H9 (cell line): Measurements from ENCODE around the gene FOXO6. TPM values are rescaled to one million over a fixed set of nuclear protein-coding genes. Genes with fewer than 3 reads are reported as not detected.

Experiments used
- DNase-seq: peaks from one replicate; pipeline ENCODE4 v3.0.0-alpha.2; 2017
- H2AFZ ChIP-seq: one replicate; pipeline ENCODE4 v1.6.1; 2013; ENCODE audit warnings: mild to moderate bottlenecking, low read length, control low read depth, moderate library complexity
- H2AK5ac ChIP-seq: 2 replicates; pipeline ENCODE4 v1.6.1; 2013; ENCODE audit warnings: low read length, control low read depth, mixed read lengths; ENCODE audit not compliant: insufficient read length
- H2BK120ac ChIP-seq: one replicate; pipeline ENCODE4 v1.6.1; 2013; ENCODE audit warnings: low read depth, mild to moderate bottlenecking, low read length, control low read depth, inconsistent platforms; ENCODE audit not compliant: poor library complexity, severe bottlenecking
- H2BK12ac ChIP-seq: 2 replicates; pipeline ENCODE4 v1.6.1; 2013; ENCODE audit warnings: low read length, control low read depth, mixed read lengths, low read depth; ENCODE audit not compliant: insufficient read length
- H2BK15ac ChIP-seq: 2 replicates; pipeline ENCODE4 v1.6.1; 2013; ENCODE audit warnings: low read depth, low read length, control low read depth
- H2BK20ac ChIP-seq: one replicate; pipeline ENCODE4 v1.6.1; 2013; ENCODE audit warnings: low read depth, mild to moderate bottlenecking, low read length, control low read depth, inconsistent platforms; ENCODE audit not compliant: poor library complexity, severe bottlenecking
- H2BK5ac ChIP-seq: 2 replicates; pipeline ENCODE4 v1.6.1; 2013; ENCODE audit warnings: low read length, control low read depth, mixed read lengths; ENCODE audit not compliant: insufficient read length
- H3K14ac ChIP-seq: 2 replicates; pipeline ENCODE4 v1.6.1; 2013; ENCODE audit warnings: low read length, control low read depth; ENCODE audit not compliant: insufficient read depth
- H3K18ac ChIP-seq: 2 replicates; pipeline ENCODE4 v1.6.1; 2013; ENCODE audit warnings: low read depth, mild to moderate bottlenecking, mixed read lengths, low read length, control low read depth; ENCODE audit not compliant: insufficient read length
- H3K23ac ChIP-seq: 2 replicates; pipeline ENCODE4 v1.6.1; 2013; ENCODE audit warnings: low read length, control low read depth, mixed read lengths, low read depth; ENCODE audit not compliant: insufficient read length
- H3K23me2 ChIP-seq: 2 replicates; pipeline ENCODE4 v1.6.1; 2013; ENCODE audit warnings: low read depth, mild to moderate bottlenecking, mixed read lengths, low read length, control low read depth; ENCODE audit not compliant: insufficient read length, poor library complexity, severe bottlenecking
- H3K27ac ChIP-seq: 2 replicates; pipeline ENCODE4 v1.5.1; 2013; ENCODE audit warnings: low read length, control low read depth, mixed read lengths, low read depth; ENCODE audit not compliant: insufficient read length
- H3K27me3 ChIP-seq: 2 replicates; pipeline ENCODE4 v1.6.1; 2013; ENCODE audit warnings: low read length, control low read depth, inconsistent platforms; ENCODE audit not compliant: insufficient read depth
- H3K4ac ChIP-seq: 2 replicates; pipeline ENCODE4 v1.6.1; 2013; ENCODE audit warnings: low read depth, mild to moderate bottlenecking, control low read depth, inconsistent platforms, low read length, moderate library complexity
- H3K4me1 ChIP-seq: 2 replicates; pipeline ENCODE4 v1.6.1; 2013; ENCODE audit warnings: low read length, control low read depth, inconsistent platforms; ENCODE audit not compliant: insufficient read depth
- H3K4me2 ChIP-seq: 2 replicates; pipeline ENCODE4 v1.6.1; 2013; ENCODE audit warnings: low read length, control low read depth, mixed read lengths; ENCODE audit not compliant: insufficient read length, insufficient read depth
- H3K56ac ChIP-seq: 2 replicates; pipeline ENCODE4 v1.6.1; 2013; ENCODE audit warnings: low read depth, mild to moderate bottlenecking, mixed read lengths, low read length, control low read depth; ENCODE audit not compliant: insufficient read length
- H3K79me1 ChIP-seq: 2 replicates; pipeline ENCODE4 v1.6.1; 2013; ENCODE audit warnings: low read depth, mild to moderate bottlenecking, moderate library complexity, low read length, control low read depth, inconsistent platforms; ENCODE audit not compliant: insufficient read depth, poor library complexity, severe bottlenecking
- H3K79me2 ChIP-seq: 2 replicates; pipeline ENCODE4 v1.6.1; 2013; ENCODE audit warnings: low read length, control low read depth, inconsistent platforms; ENCODE audit not compliant: insufficient read depth
- H3K9ac ChIP-seq: 2 replicates; pipeline ENCODE4 v1.6.1; 2013; ENCODE audit warnings: low read length, control low read depth, mixed read lengths; ENCODE audit not compliant: insufficient read length; ENCODE audit errors: extremely low read depth
- H3K9me3 ChIP-seq: one replicate; pipeline ENCODE4 v1.6.1; 2013; ENCODE audit warnings: low read depth, low read length, inconsistent platforms; ENCODE audit not compliant: control insufficient read depth
- H3T11ph ChIP-seq: one replicate; pipeline ENCODE4 v1.6.1; 2013; ENCODE audit warnings: mild to moderate bottlenecking, low read length, control low read depth, inconsistent platforms
- H4K20me1 ChIP-seq: one replicate; pipeline ENCODE4 v1.6.1; 2013; ENCODE audit not compliant: control insufficient read depth, insufficient read length, insufficient read depth
- H4K5ac ChIP-seq: 2 replicates; pipeline ENCODE4 v1.6.1; 2013; ENCODE audit warnings: low read depth, mild to moderate bottlenecking, mixed read lengths, low read length, control low read depth; ENCODE audit not compliant: insufficient read length
- H4K8ac ChIP-seq: replicated peaks from 2 replicates; pipeline ENCODE4 v1.6.1; 2013; ENCODE audit warnings: low read length, control low read depth, mixed read lengths, low read depth; ENCODE audit not compliant: insufficient read length
- H4K91ac ChIP-seq: 2 replicates; pipeline ENCODE4 v1.6.1; 2013; ENCODE audit warnings: low read depth, mild to moderate bottlenecking, moderate library complexity, mixed read lengths, low read length, control low read depth; ENCODE audit not compliant: insufficient read length
- H3K27ac Mint-ChIP-seq, 3 experiments: 2 replicates in 2 of 3; 3 replicates in 1 of 3; pipeline ENCODE4 v1.8.0; 2020 to 2021; ENCODE audit warnings: mixed read lengths in 3 of 3, mild to moderate bottlenecking in 1 of 3, moderate library complexity in 1 of 3
- H3K27me3 Mint-ChIP-seq: 2 replicates; pipeline ENCODE4 v1.8.0; 2021; ENCODE audit warnings: low read depth, mild to moderate bottlenecking, moderate library complexity, mixed read lengths
- H3K36me3 Mint-ChIP-seq, 3 experiments: 2 replicates in 2 of 3; 3 replicates in 1 of 3; pipeline ENCODE4 v1.8.0; 2020 to 2021; ENCODE audit warnings: low read depth in 3 of 3, mixed read lengths in 3 of 3; ENCODE audit not compliant: insufficient read depth in 1 of 3
- H3K4me1 Mint-ChIP-seq, 2 experiments: 2 replicates each; pipeline ENCODE4 v1.8.0; 2020; ENCODE audit warnings: mixed read lengths in 2 of 2
- H3K4me3 Mint-ChIP-seq, 2 experiments: 2 replicates in 1 of 2; 3 replicates in 1 of 2; pipeline ENCODE4 v1.8.0; 2020 to 2021; ENCODE audit warnings: mild to moderate bottlenecking in 2 of 2, mixed read lengths in 2 of 2, moderate library complexity in 1 of 2
- H3K9me3 Mint-ChIP-seq, 2 experiments: 2 replicates in 1 of 2; 3 replicates in 1 of 2; pipeline ENCODE4 v1.8.0; 2020; ENCODE audit warnings: mild to moderate bottlenecking in 2 of 2, mixed read lengths in 2 of 2, moderate library complexity in 1 of 2
- WGBS: extraction: QIAGEN DNeasy Blood & Tissue Kit; methylation state at CpG from one replicate; pipeline ENCODE4 v1.1.7; 2013; ENCODE audit warnings: missing lambda C conversion rate, low lambda C conversion rate, mixed read lengths; ENCODE audit not compliant: insufficient read length; ENCODE audit errors: extremely low coverage; 5-methylcytosine and 5-hydroxymethylcytosine counted together
- total RNA-seq: library from RNA; stranded (reverse); gene quantifications from 2 replicates; pipeline ENCODE4 v1.2.1, GENCODE V29; 2021
- TF ChIP-seq, protein P1 (sequence below): fragments of 200-600 bp; sonication (generic); conservative IDR thresholded peaks from 3 replicates; pipeline ENCODE4 v1.8.0; 2021; ENCODE audit warnings: antibody characterized with exemption, mild to moderate bottlenecking

FOXO6 gene
- total RNA-seq, 1 experiment from 2014 or later = 0.83 TPM

DNA sequence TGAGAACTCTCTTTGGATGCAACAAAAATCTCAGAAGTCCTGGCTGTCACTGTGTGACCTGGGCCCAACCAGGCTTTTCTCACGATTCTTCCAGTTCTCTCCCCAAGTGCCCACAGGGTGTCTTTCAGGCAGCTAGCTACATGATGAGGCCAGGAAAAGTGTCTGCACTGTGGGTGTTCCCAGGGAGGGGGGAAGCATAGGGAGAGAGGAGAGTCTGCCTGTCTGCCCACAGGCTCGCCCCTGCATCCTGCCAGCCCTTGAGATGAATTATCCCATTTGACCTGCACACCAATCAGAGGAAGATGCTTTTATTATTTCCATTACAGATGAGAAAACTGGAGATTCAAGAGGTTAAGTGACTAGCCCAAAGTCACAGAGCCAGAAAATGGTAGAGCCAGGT lies 27.8 kb downstream of the FOXO6 start:
- no peaks in the 10 kb centered on the region for H3K9me3 ChIP-seq
- no peak overlapping the region for H3K27ac Mint-ChIP-seq
- H3K4ac ChIP-seq = no peak overlapping the region
- no peak overlapping the region for H3K23ac ChIP-seq
- no peak overlapping the region for H4K5ac ChIP-seq
- H4K8ac ChIP-seq = no peak overlapping the region
- no peak overlapping the region for H3K18ac ChIP-seq
- H3K4me1 ChIP-seq = peaks cover 3% of the 10 kb centered on the region; the same call in 1 of the 2 replicates
- H2BK15ac ChIP-seq = no peak overlapping the region
- H3K27me3 ChIP-seq = peaks cover 7% of the 10 kb centered on the region; the same call in 1 of the 2 replicates
- DNase-seq = no peak
- H2BK20ac ChIP-seq = no peak overlapping the region
- H3K27ac ChIP-seq = no peak overlapping the region
- H2BK5ac ChIP-seq = no peak overlapping the region
- no peaks in the 10 kb centered on the region; a peak in 1 of 5 replicates for H3K9me3 Mint-ChIP-seq
- H2AK5ac ChIP-seq = no peak overlapping the region
- H2BK120ac ChIP-seq = no peak overlapping the region
- peaks cover 34 to 54% of the 10 kb centered on the region in 2 experiments for H3K4me1 Mint-ChIP-seq
- no peak overlapping the region for H3T11ph ChIP-seq
- no peak overlapping the region for H2BK12ac ChIP-seq
- H3K14ac ChIP-seq = no peak overlapping the region
- no peak overlapping the region for H3K56ac ChIP-seq
- H3K9ac ChIP-seq = no peak overlapping the region
- H3K36me3 Mint-ChIP-seq = no peaks in the 10 kb centered on the region; a peak in 1 of 7 replicates
- no peaks in the 10 kb centered on the region for H3K23me2 ChIP-seq
- no peak overlapping the region; a peak in 1 of 5 replicates for H3K4me3 Mint-ChIP-seq
- no peak overlapping the region for H4K91ac ChIP-seq
- H3K4me2 ChIP-seq = no peak overlapping the region
- peaks cover 52% of the 10 kb centered on the region for H3K27me3 Mint-ChIP-seq
- TF ChIP-seq, protein P1, sequence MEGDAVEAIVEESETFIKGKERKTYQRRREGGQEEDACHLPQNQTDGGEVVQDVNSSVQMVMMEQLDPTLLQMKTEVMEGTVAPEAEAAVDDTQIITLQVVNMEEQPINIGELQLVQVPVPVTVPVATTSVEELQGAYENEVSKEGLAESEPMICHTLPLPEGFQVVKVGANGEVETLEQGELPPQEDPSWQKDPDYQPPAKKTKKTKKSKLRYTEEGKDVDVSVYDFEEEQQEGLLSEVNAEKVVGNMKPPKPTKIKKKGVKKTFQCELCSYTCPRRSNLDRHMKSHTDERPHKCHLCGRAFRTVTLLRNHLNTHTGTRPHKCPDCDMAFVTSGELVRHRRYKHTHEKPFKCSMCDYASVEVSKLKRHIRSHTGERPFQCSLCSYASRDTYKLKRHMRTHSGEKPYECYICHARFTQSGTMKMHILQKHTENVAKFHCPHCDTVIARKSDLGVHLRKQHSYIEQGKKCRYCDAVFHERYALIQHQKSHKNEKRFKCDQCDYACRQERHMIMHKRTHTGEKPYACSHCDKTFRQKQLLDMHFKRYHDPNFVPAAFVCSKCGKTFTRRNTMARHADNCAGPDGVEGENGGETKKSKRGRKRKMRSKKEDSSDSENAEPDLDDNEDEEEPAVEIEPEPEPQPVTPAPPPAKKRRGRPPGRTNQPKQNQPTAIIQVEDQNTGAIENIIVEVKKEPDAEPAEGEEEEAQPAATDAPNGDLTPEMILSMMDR = no peak
- WGBS = no CpG with 5 or more reads among the region's 2 CpGs
- H3K79me1 ChIP-seq = no peaks in the 10 kb centered on the region
- H2AFZ ChIP-seq = no peak overlapping the region
- no peaks in the 10 kb centered on the region for H4K20me1 ChIP-seq
- H3K79me2 ChIP-seq = no peaks in the 10 kb centered on the region
